ENCODE measurements around the gene EPHA3. TPM values are rescaled to one million over a fixed set of nuclear protein-coding genes. Genes with fewer than 3 reads are reported as not detected.

EPHA3 gene
- total and polyA plus RNA-seq, 7 donors, result 0.12 to 2.4 (median 0.64) TPM

DNA sequence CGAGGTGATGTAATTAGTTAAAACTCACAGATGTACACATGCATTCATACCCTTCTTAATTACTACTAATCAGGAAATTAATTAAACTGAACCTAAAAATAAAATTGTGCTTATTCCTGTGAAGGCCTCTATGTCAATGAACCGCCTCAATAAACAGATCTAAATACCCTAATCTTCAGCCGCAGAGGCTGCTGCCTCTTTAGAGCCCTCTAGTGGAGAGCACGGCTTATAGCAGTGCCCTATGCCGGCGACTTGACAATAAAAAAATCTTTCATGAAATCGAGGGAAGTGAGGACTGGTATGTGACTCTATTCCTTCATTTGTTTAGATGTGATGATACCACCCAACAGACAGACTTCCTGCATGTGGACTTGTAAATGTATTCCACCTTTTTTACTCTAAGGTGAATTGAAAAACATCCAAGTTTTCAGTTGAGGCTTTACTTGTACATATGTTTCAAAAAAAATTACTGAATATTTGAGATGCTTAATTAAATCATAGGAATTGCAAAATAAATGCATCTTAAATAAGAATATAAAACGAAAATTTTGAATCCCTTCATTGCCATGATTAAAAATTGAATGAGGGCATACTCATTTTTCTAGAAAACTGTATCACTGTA lies 8.3 kb upstream of the EPHA3 start:
- ATAC-seq, result peak in 2 of 4 donors; percentile 56 to 67
- no peak for DNase-seq
- H3K27ac ChIP-seq, result no peak overlapping the region

DNA sequence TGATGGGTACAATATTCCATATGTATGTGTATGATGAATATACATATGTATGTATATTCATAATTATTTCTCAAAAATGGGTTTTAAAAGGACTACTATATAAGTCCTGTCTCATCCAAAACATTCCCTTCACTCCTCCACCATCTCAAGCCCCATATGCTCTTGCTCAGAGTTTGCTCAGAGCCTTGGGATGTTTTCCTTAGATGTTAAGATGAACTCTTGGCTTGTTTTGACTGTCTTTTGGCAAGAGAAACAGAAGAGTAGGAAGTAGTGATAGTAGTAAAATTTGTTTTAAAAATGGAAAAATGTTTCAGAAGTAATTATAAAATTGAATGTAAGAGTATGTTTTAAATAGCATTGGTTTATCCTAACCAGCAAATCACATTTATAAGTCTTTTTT lies 6.2 kb upstream of the EPHA3 start:
- no peak overlapping the region for H3K27ac ChIP-seq
- TF ChIP-seq, protein P1, sequence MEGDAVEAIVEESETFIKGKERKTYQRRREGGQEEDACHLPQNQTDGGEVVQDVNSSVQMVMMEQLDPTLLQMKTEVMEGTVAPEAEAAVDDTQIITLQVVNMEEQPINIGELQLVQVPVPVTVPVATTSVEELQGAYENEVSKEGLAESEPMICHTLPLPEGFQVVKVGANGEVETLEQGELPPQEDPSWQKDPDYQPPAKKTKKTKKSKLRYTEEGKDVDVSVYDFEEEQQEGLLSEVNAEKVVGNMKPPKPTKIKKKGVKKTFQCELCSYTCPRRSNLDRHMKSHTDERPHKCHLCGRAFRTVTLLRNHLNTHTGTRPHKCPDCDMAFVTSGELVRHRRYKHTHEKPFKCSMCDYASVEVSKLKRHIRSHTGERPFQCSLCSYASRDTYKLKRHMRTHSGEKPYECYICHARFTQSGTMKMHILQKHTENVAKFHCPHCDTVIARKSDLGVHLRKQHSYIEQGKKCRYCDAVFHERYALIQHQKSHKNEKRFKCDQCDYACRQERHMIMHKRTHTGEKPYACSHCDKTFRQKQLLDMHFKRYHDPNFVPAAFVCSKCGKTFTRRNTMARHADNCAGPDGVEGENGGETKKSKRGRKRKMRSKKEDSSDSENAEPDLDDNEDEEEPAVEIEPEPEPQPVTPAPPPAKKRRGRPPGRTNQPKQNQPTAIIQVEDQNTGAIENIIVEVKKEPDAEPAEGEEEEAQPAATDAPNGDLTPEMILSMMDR (IDR thresholded peaks at IDR 0.05), result no peak
- no peak for DNase-seq
- H3K4me1 ChIP-seq, result no peaks in the 10 kb centered on the region
- no peak overlapping the region for H3K4me3 ChIP-seq
- no peaks in the 10 kb centered on the region for H3K36me3 ChIP-seq (ENCODE audit: insufficient read depth in 1 of 2, low read depth in 1 of 2)
- peaks cover 0 to 3% (median 0%) of the 10 kb centered on the region in 3 donors for H3K27me3 ChIP-seq (ENCODE audit: insufficient read depth in 3 of 3, low read length in 2 of 3)
- intact Hi-C loops (cut with DNase I), result loop anchor here (10.0 kb wide), 1 partner anchor 896 kb away; no protein-coding TSS in a partner anchor
- no peak for ATAC-seq
- no peaks in the 10 kb centered on the region for H3K9me3 ChIP-seq

More for the DNA sequence above, 8.3 kb upstream of the EPHA3 start:
- no peaks in the 10 kb centered on the region for H3K4me1 ChIP-seq
- 20 to 26% (median 22%) methylated on average over 8 of the region's 8 CpGs for WGBS, 3 donors
- no peak overlapping the region for H3K4me3 ChIP-seq
- H3K36me3 ChIP-seq (ENCODE audit: insufficient read depth in 1 of 2, low read depth in 1 of 2), result no peaks in the 10 kb centered on the region
- TF ChIP-seq, protein P1 (IDR thresholded peaks at IDR 0.05), result peak; percentile 70
- no peaks in the 10 kb centered on the region for H3K9me3 ChIP-seq
- H3K27me3 ChIP-seq (ENCODE audit: insufficient read depth in 3 of 3, low read length in 2 of 3), result no peaks in the 10 kb centered on the region
- intact Hi-C loops (cut with DNase I), result no loop called here

DNA sequence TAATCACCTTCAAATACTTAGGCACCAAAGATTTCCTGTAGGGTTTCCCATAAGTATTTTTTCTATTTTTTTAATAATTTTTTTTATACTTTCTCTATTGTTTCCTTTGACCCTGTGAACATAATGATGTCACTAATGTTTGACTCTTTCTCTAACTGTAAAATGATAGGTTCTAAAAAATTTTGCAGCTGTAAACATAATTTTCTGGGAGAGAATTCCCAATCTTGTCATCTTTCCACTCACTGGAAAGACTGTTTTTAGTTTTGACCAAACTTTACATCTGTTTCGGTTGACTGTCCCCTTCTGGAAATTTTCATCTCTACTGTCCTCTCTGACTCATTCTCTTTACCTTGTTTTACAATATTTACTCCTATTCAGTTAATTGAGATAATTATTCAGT lies 5.5 kb upstream of the EPHA3 start:
- TF ChIP-seq, protein P1 (IDR thresholded peaks at IDR 0.05), result no peak
- Histone ChIP-seq H3K27ac (no peak overlapping the region), H3K4me1 (no peaks in the 10 kb centered on the region), H3K36me3 (ENCODE audit: insufficient read depth in 1 of 2, low read depth in 1 of 2) (no peaks in the 10 kb centered on the region), H3K4me3 (no peak overlapping the region), H3K9me3 (no peaks in the 10 kb centered on the region), H3K27me3 (ENCODE audit: insufficient read depth in 3 of 3, low read length in 2 of 3) (peaks cover 0 to 4% (median 3%) of the 10 kb centered on the region in 3 donors)
- intact Hi-C loops (cut with DNase I), result loop anchor here (10.0 kb wide), 1 partner anchor 897 kb away; no protein-coding TSS in a partner anchor
- ATAC-seq (no peak), DNase-seq (no peak)
- WGBS, 3 donors, result 63 to 73% (median 69%) methylated on average over 1 of the region's 1 CpG

DNA sequence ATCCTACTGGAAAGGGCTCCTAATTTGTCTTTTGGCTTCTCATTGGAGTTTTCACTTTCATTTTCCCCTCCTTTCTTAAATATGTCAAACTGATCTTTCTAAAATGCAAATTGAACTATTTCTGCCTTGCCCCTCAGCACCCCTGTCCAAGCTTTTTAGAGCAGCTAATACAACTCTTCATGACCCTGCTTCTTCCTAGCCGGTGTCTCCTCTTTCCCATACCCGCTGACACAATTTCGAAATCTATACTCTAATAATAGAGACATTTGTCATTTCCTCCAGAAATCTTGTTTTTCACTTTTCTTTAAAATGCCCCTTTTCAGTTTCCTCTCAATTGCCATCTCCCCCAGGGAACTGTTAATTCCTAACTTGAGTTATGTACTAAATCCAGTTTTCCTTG lies 2.9 kb upstream of the EPHA3 start:
- Histone ChIP-seq H3K4me3 (no peak overlapping the region), H3K27ac (no peak overlapping the region), H3K9me3 (no peaks in the 10 kb centered on the region), H3K27me3 (ENCODE audit: insufficient read depth in 3 of 3, low read length in 2 of 3) (peaks cover 0 to 21% (median 3%) of the 10 kb centered on the region in 3 donors), H3K4me1 (no peaks in the 10 kb centered on the region), H3K36me3 (ENCODE audit: insufficient read depth in 1 of 2, low read depth in 1 of 2) (no peaks in the 10 kb centered on the region)
- 74 to 76% (median 76%) methylated on average over 3 of the region's 3 CpGs for WGBS, 3 donors
- intact Hi-C loops (cut with DNase I), result loop anchor here (10.0 kb wide), 1 partner anchor 900 kb away; no protein-coding TSS in a partner anchor
- DNase-seq (no peak), ATAC-seq (no peak)
- TF ChIP-seq, protein P1 (IDR thresholded peaks at IDR 0.05), result no peak
